RCC 7860 (cell line): Measurements from ENCODE around the gene CACNA1D.

Experiments used
- DNase-seq: peaks from one replicate; pipeline ENCODE4 v3.0.0-alpha.2; 2015; ENCODE audit warnings: low spot score
- FAIRE-seq: peaks from 2 replicates; lab custom pipeline; 2012; peaks lifted over from hg19 to GRCh38; lab: Jason Lieb, UNC

The CACNA1D gene

GRCh38 chr3:53833700-53834099 is 339.3 kb downstream of the CACNA1D start:
- no peak for FAIRE-seq
- DNase-seq, result no peak

DNA sequence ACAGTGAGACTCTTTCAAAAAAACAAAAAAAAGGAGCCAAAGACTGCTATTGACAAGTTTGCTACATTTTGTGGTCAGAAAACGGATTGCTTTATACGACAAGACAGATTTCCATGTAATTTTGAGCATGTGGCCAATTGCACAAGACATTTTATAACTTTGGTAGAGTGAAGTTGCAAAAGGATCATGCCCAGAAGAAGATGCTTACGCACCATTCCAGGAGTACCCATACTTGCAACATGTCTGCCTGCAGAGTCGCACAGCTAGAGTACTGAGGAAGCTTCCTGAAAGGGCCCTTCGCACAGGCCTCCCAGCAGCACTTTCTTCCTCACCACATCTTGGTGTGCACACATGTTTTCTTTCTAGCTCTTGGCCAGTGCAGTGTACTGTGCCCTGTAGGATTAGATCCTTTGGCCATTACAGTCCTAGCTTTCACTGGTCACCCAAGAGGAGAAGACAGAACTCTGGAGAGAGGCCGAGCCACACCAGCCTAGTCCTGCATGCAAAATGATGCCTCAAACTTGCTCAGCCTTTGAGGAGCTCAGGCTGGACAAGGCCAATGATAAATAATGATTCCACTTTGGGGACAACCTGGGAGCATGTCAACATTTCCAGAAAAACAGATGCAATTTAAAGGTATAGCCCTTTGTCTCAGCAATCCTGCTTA is 340.2 kb downstream of the CACNA1D start:
- FAIRE-seq, result no peak
- DNase-seq, result no peak

DNA sequence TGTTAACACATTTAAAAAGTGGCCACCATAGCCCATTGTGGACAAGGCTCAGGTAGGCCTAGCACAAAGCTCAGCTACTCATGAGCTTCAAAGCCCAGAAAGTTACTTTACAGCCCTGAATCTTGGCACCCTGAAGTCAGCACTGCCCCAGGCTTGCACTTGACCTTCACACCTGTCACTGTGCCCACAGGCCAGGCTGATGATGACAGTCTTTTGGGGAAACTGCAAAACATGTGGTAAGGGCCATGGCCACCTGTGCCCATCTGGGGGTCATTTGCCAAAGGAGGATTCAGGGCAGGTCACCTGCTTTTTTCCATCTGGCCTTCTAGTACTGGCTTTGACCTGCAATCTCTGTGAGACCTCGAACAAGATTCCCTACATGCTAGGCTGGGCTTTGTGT is 340.8 kb downstream of the CACNA1D start:
- DNase-seq (no peak), FAIRE-seq (no peak)

- FAIRE-seq (no peak), DNase-seq (no peak)
Measured at GRCh38 chr3:53836084-53836872, 341.9 kb downstream of the CACNA1D start.

GRCh38 chr3:53837331-53837730 is 342.9 kb downstream of the CACNA1D start:
- FAIRE-seq (no peak), DNase-seq (no peak)

GRCh38 chr3:53841296-53841695 is 346.9 kb downstream of the CACNA1D start:
- DNase-seq, result no peak
- no peak for FAIRE-seq

GRCh38 chr3:53842436-53843194 is 348.2 kb downstream of the CACNA1D start:
- DNase-seq, result no peak
- FAIRE-seq, result no peak

GRCh38 chr3:53843195-53844177 is 349.1 kb downstream of the CACNA1D start:
- DNase-seq (no peak), FAIRE-seq (no peak)

GRCh38 chr3:53844262-53845102 is 350.1 kb downstream of the CACNA1D start:
- no peak for DNase-seq
- FAIRE-seq, result no peak

GRCh38 chr3:53845103-53845880 is 350.9 kb downstream of the CACNA1D start:
- DNase-seq (no peak), FAIRE-seq (no peak)

DNA sequence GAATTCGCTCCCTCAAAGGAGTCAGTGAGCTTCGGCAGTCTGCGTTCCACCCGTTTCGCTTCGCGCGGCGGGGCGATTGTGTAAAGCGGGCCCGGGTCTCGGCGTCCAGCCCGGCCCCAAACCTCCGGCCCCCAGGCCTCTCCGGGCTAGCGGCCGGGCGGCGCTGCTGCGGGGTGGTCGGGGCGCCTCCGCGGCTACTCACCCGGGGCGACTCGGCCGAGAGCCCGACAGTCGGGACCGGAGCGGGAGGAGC is 351.4 kb downstream of the CACNA1D start:
- DNase-seq (no peak), FAIRE-seq (no peak)

DNA sequence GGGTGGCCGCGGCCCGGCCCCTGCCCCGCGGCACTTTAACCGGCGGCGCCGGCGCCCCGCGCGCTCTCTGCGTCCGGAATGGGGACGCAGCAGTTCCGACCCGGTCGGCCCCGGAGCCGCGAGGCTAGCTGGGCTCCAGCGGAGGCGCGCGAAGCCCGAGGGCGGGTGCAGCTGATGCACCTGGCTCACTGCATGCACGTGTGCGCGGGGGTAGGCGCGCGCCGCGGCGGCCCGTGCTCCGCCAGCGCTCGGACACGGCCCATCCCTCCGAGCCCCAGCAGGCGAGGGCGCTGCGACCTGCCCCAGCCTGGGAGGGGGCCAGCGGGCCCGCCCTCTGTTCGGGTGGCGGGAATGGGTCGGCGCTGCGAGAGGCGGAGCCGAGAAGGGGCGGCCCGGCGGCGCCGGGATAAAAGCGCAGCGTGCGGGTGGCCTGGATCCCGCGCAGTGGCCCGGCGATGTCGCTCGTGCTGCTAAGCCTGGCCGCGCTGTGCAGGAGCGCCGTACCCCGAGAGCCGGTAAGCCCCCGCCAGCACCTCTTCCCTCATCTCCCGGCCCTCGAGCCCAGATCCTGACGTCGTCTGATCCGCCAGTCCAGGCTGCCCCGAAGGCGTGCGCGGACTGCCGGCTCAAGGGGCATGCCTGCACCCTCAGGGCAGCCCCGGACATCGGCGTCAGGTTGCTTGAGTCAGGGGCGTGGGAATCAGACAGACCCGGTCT is 351.9 kb downstream of the CACNA1D start, which contains the start of the genes CHDH and IL17RB:
CHDH (minus strand) TSS at position 286 of the 717 bp plus-strand sequence. CDS start 22,411 bp downstream, outside the sequence.
IL17RB (plus strand) TSS at position 435 of the 717 bp plus-strand sequence; CDS start at position 456, 21 bp downstream.
- no peak for DNase-seq
- no peak for FAIRE-seq

DNA sequence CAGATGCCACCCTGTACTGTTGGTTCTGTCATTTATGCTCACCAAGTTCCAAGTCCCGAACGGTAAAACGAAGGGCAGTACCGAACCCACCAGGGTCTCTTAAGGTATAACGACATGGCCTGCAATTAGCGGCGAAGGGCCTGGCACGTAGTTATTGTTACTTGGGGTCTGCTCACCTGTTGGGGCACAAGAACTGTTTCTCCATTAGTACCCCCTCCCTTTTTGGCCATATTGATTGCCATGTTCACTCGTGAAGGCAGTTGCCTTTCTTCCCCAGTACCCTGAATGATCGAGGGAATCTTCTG is 352.4 kb downstream of the CACNA1D start:
- no peak for DNase-seq
- FAIRE-seq, result no peak

DNA sequence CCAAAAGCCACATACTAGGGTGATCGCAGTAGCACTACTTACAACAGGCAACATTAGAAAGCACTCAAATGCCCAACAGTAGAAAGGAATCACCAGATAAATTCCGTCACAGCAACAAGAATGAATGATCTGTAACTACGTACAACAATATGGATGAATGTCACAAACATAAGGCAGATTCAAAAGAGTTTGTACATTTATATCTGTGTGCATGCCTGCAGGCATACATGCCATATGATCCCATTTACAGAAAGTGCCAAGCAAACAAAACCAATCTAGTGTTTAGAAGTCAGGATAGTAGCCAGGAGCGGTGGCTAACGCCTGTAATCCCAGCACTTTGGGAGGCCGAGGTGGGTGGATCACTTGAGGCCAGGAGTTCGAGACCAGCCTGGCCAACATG is 355.5 kb downstream of the CACNA1D start:
- DNase-seq (no peak), FAIRE-seq (no peak)

DNA sequence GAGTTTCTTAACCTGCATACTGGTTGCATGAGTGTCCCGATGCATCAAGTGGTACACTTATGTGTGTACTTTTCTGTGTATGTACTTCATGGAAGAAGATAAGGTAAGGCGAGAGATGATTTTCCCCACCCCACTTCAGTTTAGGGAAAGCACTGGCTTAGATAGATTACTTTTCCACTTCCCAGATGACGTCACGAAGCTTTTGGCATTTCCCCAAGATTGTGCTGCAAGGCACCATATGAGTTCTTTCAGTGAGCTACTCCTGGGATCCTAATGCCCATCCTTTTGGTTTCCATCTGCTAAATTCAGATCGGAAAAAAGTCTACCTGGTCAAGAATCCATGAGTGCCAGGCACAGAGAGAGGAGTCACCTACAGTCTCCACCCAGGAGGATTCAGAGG is 356.5 kb downstream of the CACNA1D start:
- FAIRE-seq (no peak), DNase-seq (no peak)

- no peak for FAIRE-seq
- no peak for DNase-seq
Measured at GRCh38 chr3:53856964-53857363, 362.6 kb downstream of the CACNA1D start.

- FAIRE-seq (no peak), DNase-seq (no peak)
Measured at GRCh38 chr3:53858096-53858741, 363.8 kb downstream of the CACNA1D start.

DNA sequence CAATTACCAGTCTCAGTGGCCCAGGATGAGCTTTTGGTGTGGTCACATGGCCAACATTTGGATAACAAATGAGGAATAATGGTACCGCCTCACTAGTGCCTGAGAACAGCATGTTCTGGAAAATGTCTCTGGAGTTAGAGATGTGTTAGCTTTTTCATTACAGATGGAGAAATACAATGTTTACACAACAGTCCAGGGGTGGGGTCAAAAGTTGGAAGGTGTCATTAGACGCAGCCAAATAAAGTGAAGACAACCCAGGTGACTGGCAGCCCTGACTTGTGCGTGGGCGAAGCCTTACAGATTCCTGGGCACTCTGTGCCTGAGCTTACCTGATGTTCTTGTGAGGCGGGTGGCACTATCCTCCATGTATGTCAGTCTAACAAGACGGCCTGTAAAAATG is 364.8 kb downstream of the CACNA1D start:
- no peak for FAIRE-seq
- no peak for DNase-seq
